HG02981 (cell line): Measurements from ENCODE around the gene PGAM1.
"Not testable (repeated sequence)": the region's sequence is repeated elsewhere in the genome, so short reads cannot be mapped to it uniquely, and the experiment has no call there.

Experiments
- ATAC-seq: cut with Tn5 transposase; IDR thresholded peaks from one replicate; pipeline ENCODE4 v1.9.1; 2021; ENCODE audit warnings: mild to moderate bottlenecking, moderate library complexity; ENCODE audit not compliant: unreplicated experiment

The PGAM1 gene

GRCh38 chr10:97454330-97455036 lies 28.5 kb downstream of the PGAM1 start:
- ATAC-seq: no peak

GRCh38 chr10:97456034-97456685 lies 30.2 kb downstream of the PGAM1 start:
- ATAC-seq: no peak

- ATAC-seq: no peak
Observed at GRCh38 chr10:97456686-97457065, 30.7 kb downstream of the PGAM1 start.

DNA sequence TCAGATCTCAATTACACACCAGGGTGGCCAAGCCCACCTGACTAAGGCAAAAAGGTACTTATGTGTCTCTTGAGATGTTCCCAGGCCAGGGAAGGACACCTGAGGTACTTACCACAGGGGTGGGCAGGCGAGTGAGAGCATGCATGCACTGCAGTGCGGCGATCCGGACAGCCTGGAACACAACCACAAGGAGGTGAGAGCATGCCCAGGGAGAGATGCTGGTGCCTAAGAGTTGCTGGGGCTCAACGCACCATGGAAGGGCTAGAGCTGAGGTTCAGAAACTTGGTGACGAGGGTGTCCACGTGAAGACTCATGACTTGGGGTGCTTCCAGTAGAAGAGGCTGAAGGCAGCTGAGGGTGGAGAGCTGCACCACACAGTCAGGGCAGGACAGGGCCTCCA lies 33.1 kb downstream of the PGAM1 start:
- no peak for ATAC-seq

DNA sequence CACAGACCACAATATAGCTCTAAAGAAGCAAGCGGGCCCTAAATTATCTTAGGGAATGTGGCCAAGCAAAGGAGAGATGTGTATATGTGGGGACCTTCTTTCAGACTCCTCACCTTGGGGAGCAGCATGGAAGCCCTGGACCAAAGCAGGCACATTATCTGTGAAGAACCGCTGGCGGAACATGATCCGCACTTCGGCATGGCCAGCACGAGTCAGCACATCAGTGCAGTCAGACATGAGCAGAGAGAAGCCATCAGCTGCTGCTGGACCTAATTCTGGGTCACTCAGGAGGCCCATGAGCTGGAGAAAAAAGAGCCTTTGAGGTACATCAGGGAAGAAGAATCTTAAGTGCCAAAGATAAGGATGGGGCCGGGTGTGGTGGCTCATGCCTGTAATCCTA lies 33.9 kb downstream of the PGAM1 start:
- no peak for ATAC-seq

DNA sequence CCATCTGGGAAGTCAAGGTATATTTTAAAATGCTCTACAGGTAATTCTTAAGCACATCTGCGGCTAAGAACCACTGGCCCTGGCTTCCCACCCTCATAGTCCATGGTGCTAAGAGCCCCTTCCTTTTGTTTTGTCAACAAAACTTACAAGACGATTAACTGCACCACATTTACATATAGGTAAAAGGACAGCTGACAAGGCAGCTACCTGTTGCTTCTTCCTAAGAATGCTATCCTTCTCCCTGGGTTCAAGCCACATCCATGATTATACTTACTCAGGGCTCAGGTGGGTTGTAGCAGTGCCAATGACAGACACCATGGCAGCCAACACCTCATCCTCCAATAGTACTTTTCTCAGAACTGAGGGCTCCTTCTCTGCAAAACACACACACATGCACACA lies 36.3 kb downstream of the PGAM1 start:
- no peak for ATAC-seq

DNA sequence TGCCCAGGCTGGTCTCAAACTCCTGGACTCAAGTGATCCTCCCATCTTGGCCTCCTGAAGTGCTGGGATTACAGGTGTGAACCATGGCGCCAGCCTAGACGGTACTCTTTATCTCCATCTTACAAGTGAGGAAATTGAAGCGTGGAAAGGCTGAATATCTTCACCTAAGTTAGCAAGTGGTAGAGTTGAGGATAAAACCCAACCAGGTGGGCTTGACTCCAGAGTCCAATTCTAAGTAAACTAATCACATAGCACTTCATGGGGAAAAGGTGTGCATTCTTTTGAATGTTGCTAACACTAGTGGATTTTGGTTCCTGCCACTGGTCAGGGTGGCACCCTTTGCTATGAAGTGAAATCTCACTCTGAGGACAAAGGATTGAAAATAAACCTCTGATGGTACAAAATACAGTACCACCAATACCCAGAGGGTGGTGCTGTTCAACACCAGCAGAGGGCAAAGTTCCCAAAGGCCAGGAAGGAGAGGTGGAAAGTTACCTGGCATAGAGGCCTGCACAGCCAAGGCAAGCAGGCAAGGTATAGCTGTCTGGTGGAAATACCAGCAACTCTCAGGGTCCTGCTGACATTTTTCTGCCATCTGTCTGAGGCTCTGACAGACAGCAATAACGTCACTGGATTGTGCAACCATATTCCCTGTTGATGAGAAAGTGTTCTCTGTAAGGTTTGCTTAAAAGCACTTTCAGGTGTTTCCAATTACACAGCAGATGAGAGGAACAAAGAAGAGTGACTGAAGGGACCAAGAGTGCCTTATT lies 37.6 kb downstream of the PGAM1 start:
- ATAC-seq: no peak

GRCh38 chr10:97464226-97464625 lies 38.2 kb downstream of the PGAM1 start:
- no peak for ATAC-seq

DNA sequence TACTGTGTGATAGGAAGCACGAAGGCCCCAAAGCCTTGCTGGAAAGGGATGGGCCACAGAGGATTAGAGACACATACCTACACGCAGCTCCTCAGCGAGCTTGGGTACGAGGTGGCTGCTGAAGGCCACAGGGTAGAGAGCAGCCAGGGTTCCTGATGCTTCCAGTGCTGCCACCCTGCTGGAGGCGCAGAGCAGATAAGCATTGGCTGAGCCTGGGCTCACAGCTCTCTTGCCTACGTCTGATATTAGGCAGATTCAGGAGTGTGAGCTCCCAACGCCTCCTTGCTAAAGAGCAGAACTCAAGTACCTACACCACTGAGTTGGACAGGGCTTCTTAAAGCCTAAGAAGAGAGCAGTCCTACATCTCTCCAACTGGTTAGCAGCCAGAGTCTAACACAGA lies 40.0 kb downstream of the PGAM1 start:
- ATAC-seq: no peak

DNA sequence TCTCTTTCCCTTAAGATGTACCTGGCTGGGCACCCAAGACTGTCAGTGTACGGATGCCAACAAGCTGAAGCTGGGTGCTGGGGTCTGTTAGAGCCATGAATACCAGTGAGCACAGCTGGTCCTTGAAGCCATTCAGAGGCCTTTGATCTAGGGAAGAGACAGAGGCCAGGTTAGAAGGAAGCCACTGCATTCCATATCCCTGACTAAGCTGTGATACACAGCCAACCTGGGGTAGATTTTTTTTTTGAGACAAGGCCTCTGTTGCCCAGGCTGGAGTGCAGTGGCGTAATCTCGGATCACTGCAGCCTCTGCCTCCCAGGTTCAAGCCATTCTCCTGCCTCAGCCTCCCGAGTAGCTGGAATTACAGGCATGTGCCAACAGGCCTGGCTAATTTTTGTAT lies 40.8 kb downstream of the PGAM1 start:
- no peak for ATAC-seq

DNA sequence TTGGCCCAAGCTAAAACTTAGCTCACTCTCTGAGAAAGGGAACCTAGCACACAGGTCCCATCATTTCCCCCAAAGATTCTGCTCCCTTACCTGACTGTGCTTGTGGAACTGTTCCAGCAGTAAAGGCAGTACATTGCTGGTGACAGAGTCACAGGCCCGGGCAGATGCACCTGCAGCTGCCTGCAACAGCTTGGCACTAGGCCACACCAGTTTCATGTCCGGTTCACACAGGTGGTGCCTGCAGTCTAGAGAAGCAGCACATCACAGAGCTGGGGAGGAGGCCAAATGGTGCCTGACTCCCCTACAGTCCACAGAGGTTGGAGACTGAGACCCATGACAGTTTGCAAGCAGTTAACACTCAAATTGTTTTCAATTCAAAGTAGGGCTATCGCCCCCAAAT lies 42.2 kb downstream of the PGAM1 start:
- no peak for ATAC-seq

GRCh38 chr10:97468781-97469180 lies 42.8 kb downstream of the PGAM1 start:
- ATAC-seq: not testable (repeated sequence)

- no peak for ATAC-seq
Observed at GRCh38 chr10:97474918-97475317, 48.9 kb downstream of the PGAM1 start.

DNA sequence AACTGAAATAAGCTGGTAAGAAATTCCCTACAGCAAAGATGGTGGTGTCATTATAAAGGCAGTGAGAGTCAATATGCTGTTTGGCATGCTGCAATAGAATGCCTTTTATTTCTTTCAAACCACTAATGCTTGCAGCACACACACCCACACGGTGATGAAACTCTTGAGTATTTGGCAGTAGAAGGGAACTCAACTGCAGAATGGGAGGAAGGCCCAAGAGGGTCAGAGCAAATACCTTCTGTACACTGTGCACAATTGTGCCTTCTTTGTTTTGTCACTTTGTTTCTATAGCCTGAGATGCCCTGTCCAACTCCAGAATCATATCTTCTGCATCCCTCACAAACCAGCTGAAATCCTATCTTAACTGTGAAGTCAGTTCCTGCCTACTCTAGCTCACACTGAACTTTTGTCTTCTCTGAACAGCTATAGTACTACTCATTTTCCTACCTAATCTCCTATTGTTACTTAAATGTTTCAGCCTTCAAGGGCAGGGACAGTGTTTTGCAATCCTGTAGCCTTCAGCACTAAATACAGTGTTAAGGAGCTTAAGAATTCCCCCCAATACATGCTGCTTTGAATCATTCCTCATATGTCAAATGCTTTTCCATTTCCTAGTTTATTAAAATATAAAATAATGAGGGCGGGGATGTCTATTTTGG lies 50.1 kb downstream of the PGAM1 start:
- no peak for ATAC-seq

GRCh38 chr10:97479410-97479809 lies 53.4 kb downstream of the PGAM1 start:
- not testable (repeated sequence) for ATAC-seq

GRCh38 chr10:97479939-97480338 lies 53.9 kb downstream of the PGAM1 start:
- no peak for ATAC-seq

- ATAC-seq: no peak
Observed at GRCh38 chr10:97481071-97481470, 55.1 kb downstream of the PGAM1 start.

DNA sequence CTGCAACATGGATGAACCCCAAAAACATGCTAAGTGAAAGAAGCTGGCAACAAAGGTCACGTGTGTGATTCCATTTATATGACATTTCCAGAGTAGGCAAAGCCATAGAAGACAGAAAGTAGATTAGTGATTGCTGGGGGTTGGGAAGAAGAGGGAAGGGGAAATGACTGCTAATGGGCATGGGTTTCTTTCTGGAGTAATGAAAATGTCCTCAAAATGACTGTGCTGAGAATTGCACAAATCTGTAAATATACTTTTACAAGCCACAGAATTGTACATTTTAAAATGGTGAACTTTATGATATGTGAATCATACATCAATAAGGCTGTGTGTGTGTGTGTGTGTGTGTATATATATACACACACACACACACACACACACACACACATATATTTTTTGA lies 56.4 kb downstream of the PGAM1 start:
- no peak for ATAC-seq
